ENCODE measurements around the gene HTR6. TPM values are rescaled to one million over a fixed set of nuclear protein-coding genes. Genes with fewer than 3 reads are reported as not detected.

HTR6 gene
- total and polyA plus RNA-seq, 2 experiments from 2014 or later: not detected

DNA sequence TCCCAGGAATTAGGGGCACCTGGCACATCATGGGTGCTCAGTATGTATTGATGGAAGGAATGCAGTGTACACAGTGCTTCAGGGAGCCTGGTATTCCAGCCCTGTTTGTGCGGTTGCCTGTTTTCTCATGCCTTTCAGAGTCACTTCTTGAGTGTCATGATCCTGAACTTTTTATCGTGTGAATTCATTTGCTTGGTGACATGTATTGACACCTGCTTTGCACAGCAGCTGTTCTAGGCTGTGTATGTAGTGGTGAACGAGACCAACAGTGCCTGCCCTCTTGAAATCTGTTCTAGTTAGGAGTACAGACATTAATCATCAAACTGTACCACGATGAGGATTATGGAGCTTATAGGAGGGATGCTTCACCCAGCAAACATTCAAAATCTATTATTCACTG, 6.1 kb downstream of the HTR6 start:
- Histone ChIP-seq H3K36me3 (no peaks in the 10 kb centered on the region), H3K27me3 (peaks cover 66% of the 10 kb centered on the region), H3K27ac (no peak overlapping the region), H3K9me3 (ENCODE audit: low read depth) (no peaks in the 10 kb centered on the region), H3K4me1 (ENCODE audit: low read depth) (no peaks in the 10 kb centered on the region), H3K4me3 (no peak overlapping the region)
- TF ChIP-seq, protein P1, sequence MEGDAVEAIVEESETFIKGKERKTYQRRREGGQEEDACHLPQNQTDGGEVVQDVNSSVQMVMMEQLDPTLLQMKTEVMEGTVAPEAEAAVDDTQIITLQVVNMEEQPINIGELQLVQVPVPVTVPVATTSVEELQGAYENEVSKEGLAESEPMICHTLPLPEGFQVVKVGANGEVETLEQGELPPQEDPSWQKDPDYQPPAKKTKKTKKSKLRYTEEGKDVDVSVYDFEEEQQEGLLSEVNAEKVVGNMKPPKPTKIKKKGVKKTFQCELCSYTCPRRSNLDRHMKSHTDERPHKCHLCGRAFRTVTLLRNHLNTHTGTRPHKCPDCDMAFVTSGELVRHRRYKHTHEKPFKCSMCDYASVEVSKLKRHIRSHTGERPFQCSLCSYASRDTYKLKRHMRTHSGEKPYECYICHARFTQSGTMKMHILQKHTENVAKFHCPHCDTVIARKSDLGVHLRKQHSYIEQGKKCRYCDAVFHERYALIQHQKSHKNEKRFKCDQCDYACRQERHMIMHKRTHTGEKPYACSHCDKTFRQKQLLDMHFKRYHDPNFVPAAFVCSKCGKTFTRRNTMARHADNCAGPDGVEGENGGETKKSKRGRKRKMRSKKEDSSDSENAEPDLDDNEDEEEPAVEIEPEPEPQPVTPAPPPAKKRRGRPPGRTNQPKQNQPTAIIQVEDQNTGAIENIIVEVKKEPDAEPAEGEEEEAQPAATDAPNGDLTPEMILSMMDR (IDR thresholded peaks at IDR 0.05; ENCODE audit: low read depth, low read length): no peak
- no peak for DNase-seq (ENCODE audit: low read depth in 1 of 2, low spot score in 1 of 2)

DNA sequence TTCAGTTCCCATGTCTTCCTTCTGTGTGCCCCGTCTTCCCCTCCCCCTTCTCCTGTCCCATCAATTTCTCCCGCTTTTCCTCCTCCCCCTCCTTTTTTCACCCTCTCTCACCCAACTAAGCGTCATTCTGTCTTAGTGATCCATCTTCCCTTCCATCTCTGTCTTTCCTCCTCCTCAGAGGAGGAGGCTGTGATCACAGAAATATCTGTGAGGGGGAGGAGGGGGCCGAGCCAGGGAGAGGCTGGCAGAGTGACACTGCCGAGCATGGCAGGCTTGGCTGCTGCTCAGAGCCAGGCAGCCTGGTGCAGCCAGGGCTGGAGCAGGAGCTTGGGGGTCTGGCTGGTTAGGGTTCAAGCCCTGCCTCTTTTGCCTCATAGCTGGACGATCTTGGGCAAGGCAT, 7.6 kb downstream of the HTR6 start:
- no peaks in the 10 kb centered on the region for H3K9me3 ChIP-seq (ENCODE audit: low read depth)
- no peak overlapping the region for H3K4me3 ChIP-seq
- TF ChIP-seq, protein P1 (IDR thresholded peaks at IDR 0.05; ENCODE audit: low read depth, low read length): no peak
- no peak overlapping the region for H3K27ac ChIP-seq
- no peaks in the 10 kb centered on the region for H3K36me3 ChIP-seq
- no peaks in the 10 kb centered on the region for H3K4me1 ChIP-seq (ENCODE audit: low read depth)
- peaks cover 55% of the 10 kb centered on the region for H3K27me3 ChIP-seq
- DNase-seq (ENCODE audit: low read depth in 1 of 2, low spot score in 1 of 2): no peak

DNA sequence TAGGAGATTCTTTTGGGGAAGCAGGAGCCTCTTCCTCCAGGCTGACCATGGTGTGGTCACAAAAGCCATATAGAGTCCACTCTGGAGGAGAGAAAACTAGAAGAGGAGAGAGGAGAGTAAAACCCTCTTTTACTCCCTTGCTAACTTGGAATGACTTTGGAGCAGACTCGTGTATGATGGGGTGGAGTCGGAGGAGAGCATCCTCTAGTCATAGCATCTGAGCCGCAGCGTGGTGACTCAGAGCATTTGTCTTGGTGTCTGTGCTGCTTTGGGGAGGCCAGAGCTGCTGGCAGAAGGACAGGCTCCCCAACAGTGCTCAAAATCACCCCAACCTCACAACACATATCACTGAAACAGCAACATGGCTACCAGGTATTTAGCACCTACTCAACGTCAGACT, 11.1 kb downstream of the HTR6 start:
- Histone ChIP-seq H3K27ac (no peak overlapping the region), H3K4me3 (no peak overlapping the region), H3K9me3 (ENCODE audit: low read depth) (no peaks in the 10 kb centered on the region), H3K36me3 (no peaks in the 10 kb centered on the region), H3K27me3 (peaks cover 19% of the 10 kb centered on the region), H3K4me1 (ENCODE audit: low read depth) (no peaks in the 10 kb centered on the region)
- TF ChIP-seq, protein P1 (IDR thresholded peaks at IDR 0.05; ENCODE audit: low read depth, low read length): no peak
- no peak for DNase-seq (ENCODE audit: low read depth in 1 of 2, low spot score in 1 of 2)

DNA sequence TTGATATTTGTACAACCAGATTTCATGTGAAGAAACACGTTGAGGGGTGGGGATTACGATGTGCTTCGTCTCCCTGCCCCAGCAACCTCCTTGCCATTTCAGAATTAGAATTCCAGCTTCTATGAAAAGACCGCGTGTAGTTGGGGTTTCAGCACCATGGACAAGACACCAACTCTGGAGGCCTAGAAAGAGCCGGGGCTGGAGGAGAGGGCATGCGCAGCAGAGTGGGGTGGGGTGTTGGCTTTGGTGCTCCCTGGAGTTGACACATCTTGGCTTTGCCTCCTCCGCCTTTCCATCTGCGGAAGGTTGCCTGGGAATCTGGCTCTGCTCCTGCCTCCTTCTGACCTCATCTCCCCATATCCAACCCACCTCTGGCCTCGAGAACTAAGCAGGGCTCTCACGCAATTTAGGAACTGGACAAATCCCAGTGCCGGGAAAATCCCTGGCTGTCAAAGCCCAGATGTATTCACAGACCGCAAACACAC, 11.8 kb downstream of the HTR6 start:
- H3K4me3 ChIP-seq: no peak overlapping the region
- H3K27me3 ChIP-seq: peaks cover 14% of the 10 kb centered on the region
- no peaks in the 10 kb centered on the region for H3K9me3 ChIP-seq (ENCODE audit: low read depth)
- no peaks in the 10 kb centered on the region for H3K4me1 ChIP-seq (ENCODE audit: low read depth)
- TF ChIP-seq, protein P1 (IDR thresholded peaks at IDR 0.05; ENCODE audit: low read depth, low read length): no peak
- peak; percentile 85 to 88 for DNase-seq (ENCODE audit: low read depth in 1 of 2, low spot score in 1 of 2)
- H3K27ac ChIP-seq: no peak overlapping the region
- H3K36me3 ChIP-seq: no peaks in the 10 kb centered on the region

DNA sequence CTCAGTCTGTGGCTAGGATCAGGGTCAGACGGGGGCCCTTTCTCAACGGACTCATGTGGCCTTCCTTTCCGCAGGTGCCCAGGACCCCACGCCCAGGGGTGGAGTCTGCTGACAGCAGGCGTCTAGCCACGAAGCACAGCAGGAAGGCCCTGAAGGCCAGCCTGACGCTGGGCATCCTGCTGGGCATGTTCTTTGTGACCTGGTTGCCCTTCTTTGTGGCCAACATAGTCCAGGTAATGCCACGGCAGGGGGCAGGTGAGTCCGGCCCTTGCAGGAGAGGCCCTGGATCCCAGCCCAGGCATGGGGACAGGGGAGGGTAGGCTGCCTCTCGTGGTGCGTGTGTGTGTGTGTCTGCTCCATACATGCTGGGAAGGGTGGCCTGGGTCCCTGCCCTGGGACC, 13.8 kb downstream of the HTR6 start:
- DNase-seq (ENCODE audit: low read depth in 1 of 2, low spot score in 1 of 2): no peak
- Histone ChIP-seq H3K4me1 (ENCODE audit: low read depth) (no peaks in the 10 kb centered on the region), H3K27me3 (peaks cover 3% of the 10 kb centered on the region), H3K27ac (no peak overlapping the region), H3K36me3 (no peaks in the 10 kb centered on the region), H3K4me3 (no peak overlapping the region), H3K9me3 (ENCODE audit: low read depth) (no peaks in the 10 kb centered on the region)
- TF ChIP-seq, protein P1 (IDR thresholded peaks at IDR 0.05; ENCODE audit: low read depth, low read length): no peak
